Thyroid gland (tissue), 4 donors: ENCODE results near the gene WNT7B.

Experiments used
- POLR2A ChIP-seq, 2 donors: fragments of 450-650 bp; IDR thresholded peaks; one replicate each; pipeline ENCODE4 v1.6.1; 2017; ENCODE audit warnings: antibody characterized with exemption in 2 of 2, mild to moderate bottlenecking in 2 of 2, moderate library complexity in 1 of 2
- TF ChIP-seq, protein P1 (sequence below), 6 experiments: fragments of 200-600 bp in 3 of 6; fragments of 450-650 bp in 3 of 6; sonication (generic) in 3 of 6; IDR thresholded peaks; one replicate each; pipeline ENCODE4 v1.5.1; 2016 to 2019; ENCODE audit warnings: antibody characterized with exemption in 6 of 6, mild to moderate bottlenecking in 2 of 6, inconsistent platforms in 1 of 6, moderate library complexity in 1 of 6

DNA sequence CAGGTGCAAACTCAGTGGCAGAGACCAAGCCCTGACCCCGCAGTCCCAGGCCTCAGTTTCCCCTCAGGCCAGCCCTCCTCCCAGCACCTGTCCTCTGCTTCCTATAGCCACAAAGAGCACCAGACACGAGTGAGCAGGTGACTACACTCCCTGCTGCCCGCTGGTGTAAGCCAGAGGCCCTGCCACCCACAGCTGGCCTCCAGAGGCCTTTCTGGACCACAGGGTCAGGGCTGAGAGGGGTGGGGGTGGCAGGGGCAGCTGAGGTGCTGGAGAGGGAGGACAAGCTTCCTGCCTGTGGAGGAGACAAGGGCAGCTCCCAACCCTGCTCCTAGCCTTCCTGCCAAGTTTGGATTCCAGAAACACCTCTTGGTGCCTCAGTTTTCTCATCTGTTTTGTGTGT, 31.3 kb upstream of the WNT7B start:
- TF ChIP-seq, protein P1, sequence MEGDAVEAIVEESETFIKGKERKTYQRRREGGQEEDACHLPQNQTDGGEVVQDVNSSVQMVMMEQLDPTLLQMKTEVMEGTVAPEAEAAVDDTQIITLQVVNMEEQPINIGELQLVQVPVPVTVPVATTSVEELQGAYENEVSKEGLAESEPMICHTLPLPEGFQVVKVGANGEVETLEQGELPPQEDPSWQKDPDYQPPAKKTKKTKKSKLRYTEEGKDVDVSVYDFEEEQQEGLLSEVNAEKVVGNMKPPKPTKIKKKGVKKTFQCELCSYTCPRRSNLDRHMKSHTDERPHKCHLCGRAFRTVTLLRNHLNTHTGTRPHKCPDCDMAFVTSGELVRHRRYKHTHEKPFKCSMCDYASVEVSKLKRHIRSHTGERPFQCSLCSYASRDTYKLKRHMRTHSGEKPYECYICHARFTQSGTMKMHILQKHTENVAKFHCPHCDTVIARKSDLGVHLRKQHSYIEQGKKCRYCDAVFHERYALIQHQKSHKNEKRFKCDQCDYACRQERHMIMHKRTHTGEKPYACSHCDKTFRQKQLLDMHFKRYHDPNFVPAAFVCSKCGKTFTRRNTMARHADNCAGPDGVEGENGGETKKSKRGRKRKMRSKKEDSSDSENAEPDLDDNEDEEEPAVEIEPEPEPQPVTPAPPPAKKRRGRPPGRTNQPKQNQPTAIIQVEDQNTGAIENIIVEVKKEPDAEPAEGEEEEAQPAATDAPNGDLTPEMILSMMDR (IDR thresholded peaks at IDR 0.05): no peak
- TF ChIP-seq POLR2A (IDR thresholded peaks at IDR 0.05): no peak
